Glomerular endothelial cell (primary cell): ENCODE data around the gene INVS. TPM values are rescaled to one million over a fixed set of nuclear protein-coding genes. Genes with fewer than 3 reads are reported as not detected.
A peak's percentile ranks its signal among the peaks of the same experiment; 100 is the strongest.
"Not testable (repeated sequence)": the region's sequence is repeated elsewhere in the genome, so short reads cannot be mapped to it uniquely, and the experiment has no call there.

Source experiments
- DNase-seq: peaks from one replicate; pipeline ENCODE4 v3.0.0-alpha.2; 2011; ENCODE audit warnings: low read depth, low spot score; ENCODE audit errors: extremely low read depth
- total RNA-seq: library from RNA; depleted of rRNA; stranded (reverse); fragments of >200 nt; gene quantifications from 2 replicates; pipeline ENCODE4 v1.2.3, GENCODE V29; 2015

INVS gene
- 19.4 and 28.8 TPM in 2 replicates for total RNA-seq

- DNase-seq = peak; percentile 94
These were observed at the start of gene INVS, which contains the start of gene ERP44 for GRCh38 chr9:100098887-100099721. TSS of gene INVS (plus strand) at chr9:100099243. CDS start at chr9:100104522, 5,279 bp downstream. TSS of gene ERP44 (minus strand) at chr9:100099000. CDS start at chr9:100098840, 160 bp downstream.

- no peak for DNase-seq
These were observed 49.5 kb upstream of the INVS start for GRCh38 chr9:100049551-100049950.

- no peak for DNase-seq
These were observed 46.7 kb upstream of the INVS start for GRCh38 chr9:100052375-100052774.

GRCh38 chr9:100056561-100056960 is 42.5 kb upstream of the INVS start:
- DNase-seq = no peak

GRCh38 chr9:100057624-100058023 is 41.4 kb upstream of the INVS start:
- no peak for DNase-seq

GRCh38 chr9:100058699-100059579 is 40.1 kb upstream of the INVS start:
- no peak for DNase-seq

- not testable (repeated sequence) for DNase-seq
These were observed 36.4 kb upstream of the INVS start for GRCh38 chr9:100062683-100063082.

- DNase-seq = no peak
These were observed 35.9 kb upstream of the INVS start for GRCh38 chr9:100063185-100063584.

DNA sequence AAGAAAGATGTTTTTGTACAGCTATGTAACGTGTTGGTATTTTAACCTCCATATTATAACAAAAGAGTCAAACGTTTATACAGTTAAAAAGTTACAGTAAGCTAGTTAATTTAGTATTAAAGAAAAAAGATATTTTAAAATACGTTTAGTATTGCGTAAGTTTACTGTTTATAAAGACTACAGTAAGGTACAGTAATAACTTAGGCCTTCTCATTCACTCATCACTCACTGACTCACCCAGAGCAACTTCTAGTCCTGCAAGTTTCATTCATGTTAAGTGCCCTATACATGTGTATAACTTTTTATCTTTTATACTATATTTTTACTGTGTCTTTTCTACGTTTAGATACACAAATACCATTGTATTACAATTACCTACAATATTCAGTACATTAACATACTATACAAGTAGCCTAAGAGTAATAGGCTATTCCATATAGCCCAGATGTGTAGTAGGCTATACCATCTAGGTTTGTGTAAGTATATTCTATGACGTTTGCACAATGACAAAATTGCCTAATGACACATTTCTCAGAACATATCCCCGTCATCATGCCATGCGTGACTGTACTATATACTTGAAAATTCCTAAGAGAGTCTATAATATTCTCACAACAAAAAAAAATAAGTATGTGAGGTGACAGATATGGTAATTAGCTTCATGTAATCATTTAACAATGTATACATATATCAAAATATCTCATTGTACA is 34.0 kb upstream of the INVS start:
- DNase-seq = no peak

DNA sequence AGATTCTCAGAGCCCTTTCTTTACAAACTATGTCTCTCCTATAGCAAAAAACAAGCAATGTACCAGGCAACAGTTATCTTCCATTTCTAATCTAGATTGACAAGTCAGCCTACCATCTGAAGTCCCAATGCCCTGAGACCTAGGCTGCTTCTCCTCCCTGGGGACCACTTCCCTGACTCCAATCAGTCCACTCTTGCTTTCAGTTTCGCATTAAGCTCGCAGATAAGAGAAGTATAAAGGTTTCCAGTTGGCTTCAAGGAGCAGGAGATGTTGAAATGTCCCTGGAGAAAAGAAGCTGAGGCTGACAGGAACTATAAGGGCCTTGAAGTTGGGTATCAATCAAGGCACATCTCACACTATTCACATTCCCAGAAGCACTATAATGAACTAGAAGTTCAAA is 32.5 kb upstream of the INVS start:
- DNase-seq = no peak

DNA sequence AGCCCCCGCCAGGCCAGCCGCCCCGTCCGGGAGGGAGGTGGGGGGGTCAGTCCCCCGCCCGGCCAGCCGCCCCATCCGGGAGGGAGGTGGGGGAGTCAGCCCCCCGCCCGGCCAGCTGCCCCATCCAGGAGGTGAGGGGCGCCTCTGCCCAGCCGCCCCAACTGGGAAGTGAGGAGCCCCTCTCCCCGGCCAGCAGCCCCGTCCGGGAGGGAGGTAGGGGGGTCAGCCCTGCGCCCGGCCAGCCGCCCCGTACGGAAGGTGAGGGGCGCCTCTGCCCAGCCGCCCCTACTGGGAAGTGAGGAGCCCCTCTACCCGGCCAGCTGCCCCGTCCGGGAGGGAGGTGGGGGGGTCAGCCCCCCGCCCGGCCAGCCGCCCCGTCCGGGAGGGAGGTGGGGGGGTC is 31.1 kb upstream of the INVS start:
- DNase-seq = not testable (repeated sequence)

- not testable (repeated sequence) for DNase-seq
These were observed 30.0 kb upstream of the INVS start for GRCh38 chr9:100069068-100069467.

DNA sequence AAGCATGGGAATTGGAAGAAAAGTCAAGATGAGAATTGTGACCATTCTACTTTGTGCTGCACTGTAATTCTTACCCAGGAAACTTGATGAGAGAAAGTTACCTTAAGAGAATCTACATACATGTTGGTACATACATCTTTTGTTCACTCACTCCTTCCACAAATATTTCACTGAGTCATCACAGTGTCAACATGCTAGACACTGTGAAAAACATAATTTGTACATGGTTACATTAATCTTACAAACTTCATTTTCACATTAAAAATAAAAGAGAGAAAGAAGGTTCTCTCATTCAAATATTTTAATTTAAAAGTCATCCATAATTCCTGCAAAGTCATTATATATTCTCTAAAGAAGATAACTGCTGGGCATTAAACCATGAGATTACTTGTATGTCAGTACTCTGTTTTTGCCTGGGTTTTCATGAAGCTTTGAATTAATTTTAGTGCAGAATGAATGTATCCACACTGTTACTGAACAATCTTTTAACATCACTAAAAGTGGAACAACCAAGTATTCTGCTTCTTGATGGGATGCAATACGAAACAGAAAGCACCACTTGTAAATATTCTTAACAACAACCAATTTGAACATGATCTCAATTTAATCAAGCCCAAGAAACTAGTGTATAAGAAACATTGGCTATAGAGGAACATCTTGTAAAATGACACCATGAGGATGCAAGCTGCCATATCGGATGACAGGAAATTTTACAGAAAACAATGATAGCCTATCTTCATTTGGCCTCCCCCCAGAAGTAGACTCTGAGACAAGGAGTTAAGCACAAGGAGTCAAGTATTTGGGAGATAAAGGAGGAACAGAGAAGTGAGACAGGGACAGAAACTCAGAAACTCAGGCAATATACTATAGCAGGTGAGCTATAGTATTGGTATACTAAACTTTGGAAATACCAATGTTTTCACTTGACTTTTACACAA is 28.7 kb upstream of the INVS start:
- DNase-seq = no peak

DNA sequence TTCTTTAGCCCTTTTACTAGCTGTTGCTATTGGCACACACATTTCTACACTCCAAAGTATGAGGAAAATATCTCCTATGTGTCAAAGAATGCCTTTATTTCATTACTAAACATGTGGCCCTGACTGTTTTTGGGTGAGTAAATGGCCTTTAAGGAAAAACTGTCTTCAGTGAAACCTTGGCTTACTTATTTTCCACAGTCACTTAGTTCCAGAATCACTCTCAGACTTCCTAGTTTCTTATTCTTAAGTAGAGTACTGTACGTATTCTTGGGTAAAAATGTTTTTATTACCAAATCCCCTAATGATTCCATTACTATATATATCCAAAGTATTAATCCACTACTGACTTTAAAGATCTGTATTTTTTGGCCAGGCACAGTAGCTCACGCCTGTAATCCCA is 27.8 kb upstream of the INVS start:
- no peak for DNase-seq

GRCh38 chr9:100072805-100073204 is 26.2 kb upstream of the INVS start:
- no peak for DNase-seq

GRCh38 chr9:100074093-100074492 is 24.9 kb upstream of the INVS start:
- no peak for DNase-seq

DNA sequence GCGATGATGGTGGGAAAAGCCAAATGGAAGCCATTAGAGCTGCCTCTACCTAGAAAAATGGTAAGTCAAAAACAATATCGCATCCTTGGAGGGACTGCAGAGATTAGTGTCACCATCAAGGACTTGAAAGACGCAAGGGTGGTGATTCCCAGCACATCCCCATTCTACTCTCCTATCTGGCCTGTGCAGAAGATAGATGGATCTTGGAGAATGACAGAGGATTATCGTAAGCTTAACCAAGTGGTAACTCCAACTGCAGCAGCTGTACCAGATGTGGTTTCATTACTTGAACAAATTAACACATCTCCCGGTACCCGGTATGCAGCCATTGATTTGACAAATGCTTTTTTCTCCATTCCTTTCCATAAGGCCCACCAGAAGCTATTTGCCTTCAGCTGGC is 24.1 kb upstream of the INVS start:
- no peak for DNase-seq

DNA sequence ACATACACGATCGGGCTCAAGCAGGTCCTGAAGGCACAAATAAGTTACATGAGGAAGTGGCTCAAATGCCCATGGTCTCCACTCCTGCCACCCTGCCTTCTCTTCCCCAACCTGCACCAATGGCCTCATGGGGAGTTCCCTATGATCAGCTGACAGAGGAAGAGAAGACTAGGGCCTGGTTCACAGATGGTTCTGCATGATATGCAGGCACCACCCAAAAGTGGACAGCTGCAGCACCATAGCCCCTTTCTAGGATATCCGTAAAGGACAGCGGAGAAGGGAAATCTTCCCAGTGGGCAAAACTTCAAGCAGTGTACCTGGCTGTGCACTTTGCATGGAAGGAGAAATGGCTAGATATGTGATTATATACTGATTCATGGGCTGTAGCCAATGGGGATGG is 22.8 kb upstream of the INVS start:
- not testable (repeated sequence) for DNase-seq

DNA sequence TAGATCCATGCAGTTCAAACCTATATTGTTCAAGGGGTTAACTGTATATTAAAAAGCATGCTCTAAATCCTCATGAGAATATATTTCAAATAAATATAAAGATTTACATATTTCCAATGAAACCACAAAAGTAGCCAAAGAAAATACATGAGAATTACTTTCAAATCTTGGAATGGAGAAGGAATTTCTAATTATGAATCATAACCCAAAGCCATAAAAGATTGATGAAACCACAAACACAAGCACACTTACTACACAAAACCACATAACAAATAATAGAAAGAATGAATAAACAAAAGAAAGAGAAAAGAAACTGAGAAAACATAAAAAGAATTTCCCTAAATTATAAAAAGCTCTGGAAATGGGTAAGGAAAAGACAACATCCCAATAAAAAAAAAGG is 16.3 kb upstream of the INVS start:
- DNase-seq = no peak
